Measurements from ENCODE around the gene PASK. TPM values are rescaled to one million over a fixed set of nuclear protein-coding genes. Genes with fewer than 3 reads are reported as not detected.

PASK gene
- total RNA-seq, 1 experiment from 2014 or later: 80.9 TPM

- TF ChIP-seq MYBL2 (CRISPR knock-in tag; IDR thresholded peaks at IDR 0.05): no peak
- TF ChIP-seq STAT6 (CRISPR knock-in tag; conservative IDR thresholded peaks at IDR 0.05; ENCODE audit: low read depth): no peak
- no peak for TF ChIP-seq CDX4 (CRISPR knock-in tag; IDR thresholded peaks at IDR 0.05; ENCODE audit: borderline replicate concordance)
- TF ChIP-seq ATF1 (CRISPR knock-in tag; IDR thresholded peaks at IDR 0.05): no peak
Observed at GRCh38 chr2:241072553-241073165, 76.6 kb downstream of the PASK start (continued).

- no peaks in the 10 kb centered on the region for H3K27me3 Mint-ChIP-seq (ENCODE audit: low read depth)
- ATAC-seq: no peak
- H3K4me1 Mint-ChIP-seq: no peaks in the 10 kb centered on the region
- no peak overlapping the region for H3K27ac Mint-ChIP-seq
- POLR2A ChIA-PET: no interaction called here
- CTCF ChIA-PET: interaction anchor here (1.2 to 1.8 kb wide), 2 partner anchors 89 to 221 kb away, joined by 3 to 5 read pairs; no protein-coding TSS in a partner anchor
- H3K9me3 Mint-ChIP-seq: no peaks in the 10 kb centered on the region
- no peak for DNase-seq (ENCODE audit: low spot score)
- no peaks in the 10 kb centered on the region for H3K36me3 Mint-ChIP-seq
- no peak overlapping the region for H3K4me3 Mint-ChIP-seq
- no peak for TF ChIP-seq IRF2 (CRISPR knock-in tag; IDR thresholded peaks at IDR 0.05; ENCODE audit: borderline replicate concordance, low read depth)
- TF ChIP-seq RELA (CRISPR knock-in tag; IDR thresholded peaks at IDR 0.05; ENCODE audit: borderline replicate concordance): no peak
- no peak for TF ChIP-seq USF1 (CRISPR knock-in tag; IDR thresholded peaks at IDR 0.05)
- TF ChIP-seq NR1H2 (CRISPR knock-in tag; IDR thresholded peaks at IDR 0.05): no peak
- TF ChIP-seq E2F4 (CRISPR knock-in tag; IDR thresholded peaks at IDR 0.05; ENCODE audit: borderline replicate concordance, low read depth): no peak
- TF ChIP-seq ETV6 (CRISPR knock-in tag; IDR thresholded peaks at IDR 0.05): no peak
- TF ChIP-seq NFATC4 (CRISPR knock-in tag; IDR thresholded peaks at IDR 0.05): no peak
- no peak for TF ChIP-seq MAX (CRISPR knock-in tag; IDR thresholded peaks at IDR 0.05)
- TF ChIP-seq HMGXB4 (CRISPR knock-in tag; IDR thresholded peaks at IDR 0.05): no peak
- no peak for TF ChIP-seq ZBTB21 (CRISPR knock-in tag; IDR thresholded peaks at IDR 0.05; ENCODE audit: borderline replicate concordance)
- no peak for TF ChIP-seq USF2 (CRISPR knock-in tag; IDR thresholded peaks at IDR 0.05)
- no peak for TF ChIP-seq ZNF671 (CRISPR knock-in tag; IDR thresholded peaks at IDR 0.05)
- TF ChIP-seq ZNF532 (CRISPR knock-in tag; IDR thresholded peaks at IDR 0.05; ENCODE audit: borderline replicate concordance): no peak
- no peak for TF ChIP-seq ZNF416 (CRISPR knock-in tag; IDR thresholded peaks at IDR 0.05)
- TF ChIP-seq GRHL2 (CRISPR knock-in tag; IDR thresholded peaks at IDR 0.05; ENCODE audit: insufficient replicate concordance, severe bottlenecking): no peak
- no peak for TF ChIP-seq CREB1 (CRISPR knock-in tag; IDR thresholded peaks at IDR 0.05)
Observed at GRCh38 chr2:241072151-241072550, 77.1 kb downstream of the PASK start.
